Kidney (tissue), 14 donors: ENCODE results near the gene BHMT2. TPM values are rescaled to one million over a fixed set of nuclear protein-coding genes. Genes with fewer than 3 reads are reported as not detected.

Experiments
- DNase-seq, 5 donors: peaks; one replicate each; pipeline ENCODE4 v3.0.0-alpha.2; 2013 to 2020
- FAIRE-seq: peaks from 2 replicates; lab custom pipeline; 2012; peaks lifted over from hg19 to GRCh38; lab: Jason Lieb, UNC
- H3K27ac ChIP-seq, 2 donors: one replicate each; pipeline ENCODE4 v1.7.0; 2013; ENCODE audit warnings: low read depth in 2 of 2, low read length in 2 of 2, inconsistent platforms in 1 of 2
- H3K27me3 ChIP-seq: one replicate; pipeline ENCODE4 v1.7.1; 2013; ENCODE audit warnings: low read length, inconsistent platforms; ENCODE audit not compliant: control insufficient read depth, insufficient read depth
- H3K36me3 ChIP-seq, 3 donors: one replicate each; pipeline versions ENCODE4 v1.7.0 to v1.7.1; 2013; ENCODE audit warnings: low read length in 3 of 3, control low read depth in 1 of 3, inconsistent platforms in 1 of 3; ENCODE audit not compliant: insufficient read depth in 3 of 3, control insufficient read depth in 2 of 3
- H3K4me1 ChIP-seq, 3 donors: one replicate each; pipeline versions ENCODE4 v1.7.0 to v1.7.1; 2013; ENCODE audit warnings: low read length in 3 of 3, inconsistent platforms in 1 of 3, low read depth in 1 of 3; ENCODE audit not compliant: control insufficient read depth in 2 of 3, insufficient read depth in 2 of 3
- H3K4me3 ChIP-seq, 3 donors: one replicate each; pipeline versions ENCODE4 v1.7.0 to v1.8.1; 2013; ENCODE audit warnings: low read length in 3 of 3, control low read depth in 1 of 3, inconsistent platforms in 1 of 3
- H3K9ac ChIP-seq, 3 donors: one replicate each; pipeline versions ENCODE4 v1.7.0 to v1.7.1; 2013; ENCODE audit warnings: low read length in 3 of 3, control low read depth in 1 of 3, inconsistent platforms in 1 of 3
- H3K9me3 ChIP-seq, 3 donors: one replicate each; pipeline versions ENCODE4 v1.7.0 to v1.7.1; 2013; ENCODE audit warnings: low read length in 3 of 3, control low read depth in 1 of 3, inconsistent platforms in 1 of 3; ENCODE audit not compliant: control insufficient read depth in 2 of 3, insufficient read depth in 1 of 3
- intact Hi-C: fragments of 100-400 bp; cut with DNase I; formaldehyde crosslinking; loops from one replicate; pipeline ENCODE4 v1.11.1; 2022
- polyA plus RNA-seq: library from polyadenylated mRNA; stranded (reverse); fragments of 350-450 nt; fragmentation: Illumina TruSeq; extraction: RNeasy Lipid Tissue Mini Kit (QIAGEN cat#74804); gene quantifications from one replicate; pipeline ENCODE4 v1.2.3, GENCODE V29; 2014; ENCODE audit warnings: low read depth, low replicate concordance; ENCODE audit not compliant: insufficient read depth
- total RNA-seq: library from RNA; stranded (reverse); fragmentation: NEBNext Ultra II Directional; extraction: Animal tissue kit (Norgen Biotek cat#: 25700); gene quantifications from one replicate; pipeline ENCODE4 v1.2.1, GENCODE V29; 2021
- TF ChIP-seq, protein P1 (sequence below): IDR thresholded peaks from 3 replicates; pipeline ENCODE4 v1.5.1; 2012; ENCODE audit warnings: mild to moderate bottlenecking, moderate library complexity, borderline replicate concordance; ENCODE audit not compliant: insufficient read depth; ENCODE audit errors: extremely low read depth
- donor health status: control.
- donor health status: control.
- donor health status: control.
- donor health status: control.
- donor health status: control.
- donor health status: DM: yes; HTN: yes; CAD: no.
- donor health status: Normal renal cell carcinoma (clear cell type).

The BHMT2 gene
- total and polyA plus RNA-seq, 2 donors from 2014 or later = 54.8 to 230 TPM

DNA sequence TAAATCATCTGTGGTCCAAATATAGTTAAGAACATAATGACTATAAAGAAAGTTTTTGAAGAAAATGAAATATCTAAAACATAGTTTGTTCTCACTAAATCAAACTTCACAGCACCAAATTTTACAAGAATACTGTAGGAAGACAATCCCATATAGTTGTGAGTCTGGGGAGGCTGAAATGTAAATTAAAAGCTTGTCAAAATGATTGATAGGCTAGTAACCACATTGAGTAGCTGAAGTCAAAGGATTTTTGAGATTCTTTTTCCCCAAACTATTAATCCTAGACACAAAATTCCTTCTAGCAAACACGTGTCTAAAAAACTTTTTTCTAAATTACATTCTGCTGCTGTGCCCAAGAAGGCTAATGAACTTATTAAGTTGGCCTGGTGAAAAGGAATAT lies 55.0 kb downstream of the BHMT2 start:
- intact Hi-C loops = loop anchor here (5.0 kb wide), 1 partner anchor 102 kb away; no protein-coding TSS in a partner anchor
- H3K9ac ChIP-seq = no peak overlapping the region

DNA sequence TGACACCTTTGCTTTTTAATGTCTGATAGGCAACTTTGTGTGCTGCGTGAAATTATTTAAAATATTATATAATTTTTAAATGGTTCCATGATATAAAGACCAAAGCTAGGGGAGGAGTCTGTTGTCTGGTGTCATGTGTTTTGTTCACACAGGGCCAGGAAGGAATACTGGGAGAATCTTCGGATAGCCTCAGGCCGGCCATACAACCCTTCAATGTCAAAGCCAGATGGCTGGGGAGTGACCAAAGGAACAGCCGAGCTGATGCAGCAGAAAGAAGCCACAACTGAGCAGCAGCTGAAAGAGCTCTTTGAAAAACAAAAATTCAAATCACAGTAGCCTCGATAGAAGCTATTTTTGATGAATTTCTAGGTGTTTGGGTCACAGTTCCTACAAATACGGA lies 61.2 kb downstream of the BHMT2 start:
- Histone ChIP-seq H3K36me3 (peaks cover 0 to 10% (median 3%) of the 10 kb centered on the region in 3 donors), H3K4me1 (peaks cover 0 to 2% (median 0%) of the 10 kb centered on the region in 3 donors)
- FAIRE-seq = no peak

More for the DNA sequence above, 55.0 kb downstream of the BHMT2 start:
- Histone ChIP-seq H3K4me1 (no peaks in the 10 kb centered on the region), H3K4me3 (no peak overlapping the region), H3K36me3 (peaks cover 0 to 35% (median 5%) of the 10 kb centered on the region in 3 donors), H3K27me3 (peaks cover 2% of the 10 kb centered on the region), H3K9me3 (no peaks in the 10 kb centered on the region), H3K27ac (no peak overlapping the region)
- FAIRE-seq (no peak), DNase-seq (no peak)
- TF ChIP-seq, protein P1, sequence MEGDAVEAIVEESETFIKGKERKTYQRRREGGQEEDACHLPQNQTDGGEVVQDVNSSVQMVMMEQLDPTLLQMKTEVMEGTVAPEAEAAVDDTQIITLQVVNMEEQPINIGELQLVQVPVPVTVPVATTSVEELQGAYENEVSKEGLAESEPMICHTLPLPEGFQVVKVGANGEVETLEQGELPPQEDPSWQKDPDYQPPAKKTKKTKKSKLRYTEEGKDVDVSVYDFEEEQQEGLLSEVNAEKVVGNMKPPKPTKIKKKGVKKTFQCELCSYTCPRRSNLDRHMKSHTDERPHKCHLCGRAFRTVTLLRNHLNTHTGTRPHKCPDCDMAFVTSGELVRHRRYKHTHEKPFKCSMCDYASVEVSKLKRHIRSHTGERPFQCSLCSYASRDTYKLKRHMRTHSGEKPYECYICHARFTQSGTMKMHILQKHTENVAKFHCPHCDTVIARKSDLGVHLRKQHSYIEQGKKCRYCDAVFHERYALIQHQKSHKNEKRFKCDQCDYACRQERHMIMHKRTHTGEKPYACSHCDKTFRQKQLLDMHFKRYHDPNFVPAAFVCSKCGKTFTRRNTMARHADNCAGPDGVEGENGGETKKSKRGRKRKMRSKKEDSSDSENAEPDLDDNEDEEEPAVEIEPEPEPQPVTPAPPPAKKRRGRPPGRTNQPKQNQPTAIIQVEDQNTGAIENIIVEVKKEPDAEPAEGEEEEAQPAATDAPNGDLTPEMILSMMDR = no peak

DNA sequence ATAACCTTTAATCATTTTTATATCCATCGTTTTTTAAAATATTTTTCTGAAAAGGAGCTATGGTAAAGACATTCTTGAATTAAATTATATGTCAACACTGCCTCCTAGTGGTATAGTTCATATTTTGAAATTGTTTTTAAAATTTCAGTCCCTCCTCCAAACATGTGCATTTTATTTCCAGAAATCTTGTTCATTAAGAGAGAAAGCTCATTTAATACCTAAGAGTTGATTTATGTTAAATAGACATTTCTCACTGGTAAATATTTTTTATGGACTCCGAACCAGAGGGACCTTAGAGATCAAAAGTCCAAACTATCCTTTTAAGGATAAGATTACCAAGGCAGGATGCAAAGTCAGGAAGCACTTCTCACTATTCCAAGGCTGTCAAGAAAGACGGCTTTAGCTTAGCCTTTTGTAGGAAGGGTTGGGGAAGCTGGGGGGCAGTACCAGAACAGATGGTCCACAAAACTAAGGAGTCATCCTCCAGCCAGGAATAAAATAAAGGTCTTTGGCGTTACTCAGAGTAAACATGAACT lies 63.6 kb downstream of the BHMT2 start:
- Histone ChIP-seq H3K27me3 (peaks cover 2% of the 10 kb centered on the region), H3K36me3 (no peaks in the 10 kb centered on the region), H3K4me1 (peaks cover 0 to 2% (median 0%) of the 10 kb centered on the region in 3 donors), H3K9ac (peak overlapping the region in 1 of 3 donors; percentile 2), H3K27ac (peak overlapping the region; percentile 10 to 20), H3K9me3 (no peaks in the 10 kb centered on the region), H3K4me3 (peak overlapping the region; percentile 32 to 54 (median 52))
- TF ChIP-seq, protein P1 = peak; percentile 47
- FAIRE-seq (peak; percentile 96), DNase-seq (peak in 2 of 5 donors; percentile 60 to 73)
- intact Hi-C loops = loop anchor here (10.0 kb wide), 1 partner anchor 332 kb away; no protein-coding TSS in a partner anchor

More for the DNA sequence above, 61.2 kb downstream of the BHMT2 start:
- no peak overlapping the region for H3K27ac ChIP-seq
- DNase-seq = no peak
- TF ChIP-seq, protein P1 = no peak
- no peak overlapping the region for H3K9ac ChIP-seq
- intact Hi-C loops = loop anchor here (10.0 kb wide), 1 partner anchor 334 kb away; no protein-coding TSS in a partner anchor
- H3K27me3 ChIP-seq = peaks cover 2% of the 10 kb centered on the region
- no peaks in the 10 kb centered on the region for H3K9me3 ChIP-seq
- H3K4me3 ChIP-seq = no peak overlapping the region
